HepG2 (cell line): ENCODE measurements around the gene MGAT1. TPM values are rescaled to one million over a fixed set of nuclear protein-coding genes. Genes with fewer than 3 reads are reported as not detected.

Experiments
- ETV5 ChIP-seq: IDR thresholded peaks from 2 replicates; pipeline ENCODE4 v1.6.1; 2018; ENCODE audit warnings: missing biosample characterization, missing genetic modification reagents, inconsistent platforms, borderline replicate concordance
- FOXA3 ChIP-seq: IDR thresholded peaks from 2 replicates; pipeline ENCODE4 v1.6.1; 2016; ENCODE audit warnings: missing genetic modification reagents, missing compliant biosample characterization
- FOXO1 ChIP-seq: sonication (generic); formaldehyde crosslinking; IDR thresholded peaks from 2 replicates; pipeline ENCODE4 v1.4.0; 2020; ENCODE audit warnings: missing genetic modification reagents
- NR2F6 ChIP-seq, 2 experiments: IDR thresholded peaks; 2 replicates each; pipeline ENCODE4 v1.6.1; 2016; ENCODE audit warnings: antibody characterized with exemption in 1 of 2, mild to moderate bottlenecking in 1 of 2
- POLR2AphosphoS5 ChIP-seq: IDR thresholded peaks from 2 replicates; pipeline ENCODE4 v1.6.1; 2012; ENCODE audit warnings: low read depth, low read length
- SALL2 ChIP-seq: sonication (generic); formaldehyde crosslinking; IDR thresholded peaks from 2 replicates; pipeline ENCODE4 v1.8.1; 2023; ENCODE audit warnings: mild to moderate bottlenecking, missing genetic modification reagents, inconsistent platforms
- SIN3A ChIP-seq: IDR thresholded peaks from 2 replicates; pipeline ENCODE4 v1.6.1; 2011; ENCODE audit warnings: low read depth, mild to moderate bottlenecking, control low read depth, low read length, borderline replicate concordance
- TCF12 ChIP-seq, 2 experiments: fragments of 450-650 bp in 1 of 2; sonication (generic) in 1 of 2; formaldehyde crosslinking in 1 of 2; IDR thresholded peaks; 2 replicates each; pipeline versions ENCODE4 v1.6.1 to v1.8.0; 2017 to 2022; ENCODE audit warnings: antibody characterized with exemption in 1 of 2, mild to moderate bottlenecking in 1 of 2, missing genetic modification reagents in 1 of 2, moderate library complexity in 1 of 2
- THRA ChIP-seq: sonication (generic); formaldehyde crosslinking; IDR thresholded peaks from 2 replicates; pipeline ENCODE4 v1.4.0; 2020; ENCODE audit warnings: missing genetic modification reagents, borderline replicate concordance
- ZFY ChIP-seq: sonication (generic); formaldehyde crosslinking; IDR thresholded peaks from 2 replicates; pipeline ENCODE4 v1.4.0; 2020; ENCODE audit warnings: missing genetic modification reagents
- ZMAT3 ChIP-seq: sonication (generic); formaldehyde crosslinking; conservative IDR thresholded peaks from 2 replicates; pipeline ENCODE4 v1.7.0; 2021; ENCODE audit warnings: missing genetic modification reagents
- ZMYM4 ChIP-seq: sonication (generic); formaldehyde crosslinking; IDR thresholded peaks from 2 replicates; pipeline ENCODE4 v1.8.1; 2023; ENCODE audit warnings: mild to moderate bottlenecking, missing genetic modification reagents
- ZNF281 ChIP-seq: sonication (generic); formaldehyde crosslinking; IDR thresholded peaks from 2 replicates; pipeline ENCODE4 v1.4.0; 2020; ENCODE audit warnings: missing genetic modification reagents, borderline replicate concordance
- ZNF660 ChIP-seq: sonication (generic); formaldehyde crosslinking; IDR thresholded peaks from 2 replicates; pipeline ENCODE4 v1.5.1; 2020; ENCODE audit warnings: mild to moderate bottlenecking, low read depth, missing genetic modification reagents, borderline replicate concordance
- polyA plus RNA-seq, 8 experiments: library from polyadenylated mRNA; depleted of rRNA in 3 of 8; stranded (reverse) in 7 of 8; unstranded in 1 of 8; fragments of >200 nt; fragmentation: Illumina TruSeq in 4 of 8; extraction: Trizol in 4 of 8; gene quantifications; 2 replicates each; pipeline versions ENCODE4 v1.2.1 to v1.2.3, GENCODE V29; 2011 to 2016; ENCODE audit warnings: low read depth in 4 of 8, missing spikeins in 1 of 8, mixed read lengths in 1 of 8; ENCODE audit not compliant: insufficient read depth in 1 of 8
- total RNA-seq, 5 experiments: library from RNA; depleted of rRNA; stranded (reverse); fragments of >200 nt; fragmentation: Illumina TruSeq; extraction: Trizol; gene quantifications; 2 replicates each; pipeline ENCODE4 v1.2.3, GENCODE V29; 2016; ENCODE audit warnings: low read depth in 1 of 5
- TF ChIP-seq, protein P1 (sequence below): sonication (generic); formaldehyde crosslinking; conservative IDR thresholded peaks from 2 replicates; pipeline ENCODE4 v1.4.0; 2020; ENCODE audit warnings: missing genetic modification reagents
- TF ChIP-seq, protein P2 (sequence below): sonication (generic); formaldehyde crosslinking; IDR thresholded peaks from 2 replicates; pipeline ENCODE4 v1.4.0; 2020; ENCODE audit warnings: missing genetic modification reagents, borderline replicate concordance

MGAT1 gene
- total and polyA plus RNA-seq, 2 of the 13 experiments (the other 11 are each of a cell fraction or from before 2014, with no cell fraction given): 50.1 to 55.3 TPM

DNA sequence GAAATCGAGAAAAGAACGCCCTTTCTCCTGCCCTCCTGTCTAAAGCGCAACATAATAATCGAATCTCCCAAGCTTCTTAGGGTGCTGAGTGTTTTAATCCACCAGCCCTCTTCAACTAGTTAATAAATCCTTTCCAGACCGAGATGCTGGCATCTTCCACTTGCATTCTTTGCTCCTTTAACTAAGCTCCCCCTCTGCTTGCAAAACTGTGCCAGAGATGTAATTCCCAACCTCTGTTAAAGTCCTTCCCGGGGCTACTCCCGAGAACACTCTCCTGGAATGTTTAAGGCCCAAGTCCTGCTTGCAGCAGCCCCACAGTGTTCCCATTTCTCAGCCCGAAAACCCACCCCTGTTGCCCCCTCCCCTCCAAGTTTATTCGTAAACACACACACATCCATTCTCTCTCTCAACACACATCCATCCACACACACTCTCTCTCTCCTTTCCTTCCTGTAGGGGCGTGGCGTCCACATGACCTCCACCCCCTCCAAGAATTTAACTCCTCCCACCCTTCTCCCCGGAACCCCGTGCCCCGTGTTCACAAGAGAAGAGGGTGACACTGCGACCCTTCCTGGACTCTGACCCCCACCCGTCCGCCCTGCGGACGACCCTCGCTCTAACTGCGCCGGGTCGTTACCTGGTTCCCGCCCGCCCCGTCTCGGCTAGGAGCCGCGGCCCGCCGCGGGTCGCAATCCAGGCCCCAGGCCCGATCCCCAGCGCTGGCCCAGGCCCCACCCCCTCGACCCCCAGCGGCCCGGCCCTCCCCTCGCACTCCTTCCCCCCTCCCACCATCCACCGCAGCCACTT lies 7.0 kb upstream of the MGAT1 start (continued):
- TF ChIP-seq ZNF281 (CRISPR knock-in tag) (peak; percentile 79), ZFY (CRISPR knock-in tag) (peak; percentile 83), SALL2 (CRISPR knock-in tag) (0 out of 2 replicates have a peak, but pooled peaks have one; percentile 14), FOXA3 (peak; percentile 40; the same call in 1 of the 2 replicates), TCF12 (IDR thresholded peaks at IDR 0.05) (no peak), TCF12 (CRISPR knock-in tag; IDR thresholded peaks at IDR 0.05) (no peak), POLR2AphosphoS5 (peak; percentile 57; the same call in 1 of the 2 replicates), FOXO1 (CRISPR knock-in tag) (0 out of 2 replicates have a peak, but pooled peaks have one; percentile 15), ZMYM4 (CRISPR knock-in tag) (0 out of 2 replicates have a peak, but pooled peaks have one; percentile 16), ZNF660 (CRISPR knock-in tag) (no peak), ETV5 (CRISPR knock-in tag) (peak; percentile 78), ZMAT3 (CRISPR knock-in tag) (0 out of 2 replicates have a peak, but pooled peaks have one; percentile 9), THRA (CRISPR knock-in tag) (no peak), NR2F6 (IDR thresholded peaks at IDR 0.05) (peak; percentile 47), NR2F6 (CRISPR knock-in tag; IDR thresholded peaks at IDR 0.05) (peak; percentile 60; the same call in 1 of the 2 replicates), SIN3A (peak; percentile 47; the same call in 1 of the 2 replicates)
- TF ChIP-seq, protein P1, sequence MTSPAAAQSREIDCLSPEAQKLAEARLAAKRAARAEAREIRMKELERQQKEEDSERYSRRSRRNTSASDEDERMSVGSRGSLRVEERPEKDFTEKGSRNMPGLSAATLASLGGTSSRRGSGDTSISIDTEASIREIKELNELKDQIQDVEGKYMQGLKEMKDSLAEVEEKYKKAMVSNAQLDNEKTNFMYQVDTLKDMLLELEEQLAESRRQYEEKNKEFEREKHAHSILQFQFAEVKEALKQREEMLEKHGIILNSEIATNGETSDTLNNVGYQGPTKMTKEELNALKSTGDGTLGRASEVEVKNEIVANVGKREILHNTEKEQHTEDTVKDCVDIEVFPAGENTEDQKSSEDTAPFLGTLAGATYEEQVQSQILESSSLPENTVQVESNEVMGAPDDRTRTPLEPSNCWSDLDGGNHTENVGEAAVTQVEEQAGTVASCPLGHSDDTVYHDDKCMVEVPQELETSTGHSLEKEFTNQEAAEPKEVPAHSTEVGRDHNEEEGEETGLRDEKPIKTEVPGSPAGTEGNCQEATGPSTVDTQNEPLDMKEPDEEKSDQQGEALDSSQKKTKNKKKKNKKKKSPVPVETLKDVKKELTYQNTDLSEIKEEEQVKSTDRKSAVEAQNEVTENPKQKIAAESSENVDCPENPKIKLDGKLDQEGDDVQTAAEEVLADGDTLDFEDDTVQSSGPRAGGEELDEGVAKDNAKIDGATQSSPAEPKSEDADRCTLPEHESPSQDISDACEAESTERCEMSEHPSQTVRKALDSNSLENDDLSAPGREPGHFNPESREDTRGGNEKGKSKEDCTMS (CRISPR knock-in tag): no peak
- TF ChIP-seq, protein P2, sequence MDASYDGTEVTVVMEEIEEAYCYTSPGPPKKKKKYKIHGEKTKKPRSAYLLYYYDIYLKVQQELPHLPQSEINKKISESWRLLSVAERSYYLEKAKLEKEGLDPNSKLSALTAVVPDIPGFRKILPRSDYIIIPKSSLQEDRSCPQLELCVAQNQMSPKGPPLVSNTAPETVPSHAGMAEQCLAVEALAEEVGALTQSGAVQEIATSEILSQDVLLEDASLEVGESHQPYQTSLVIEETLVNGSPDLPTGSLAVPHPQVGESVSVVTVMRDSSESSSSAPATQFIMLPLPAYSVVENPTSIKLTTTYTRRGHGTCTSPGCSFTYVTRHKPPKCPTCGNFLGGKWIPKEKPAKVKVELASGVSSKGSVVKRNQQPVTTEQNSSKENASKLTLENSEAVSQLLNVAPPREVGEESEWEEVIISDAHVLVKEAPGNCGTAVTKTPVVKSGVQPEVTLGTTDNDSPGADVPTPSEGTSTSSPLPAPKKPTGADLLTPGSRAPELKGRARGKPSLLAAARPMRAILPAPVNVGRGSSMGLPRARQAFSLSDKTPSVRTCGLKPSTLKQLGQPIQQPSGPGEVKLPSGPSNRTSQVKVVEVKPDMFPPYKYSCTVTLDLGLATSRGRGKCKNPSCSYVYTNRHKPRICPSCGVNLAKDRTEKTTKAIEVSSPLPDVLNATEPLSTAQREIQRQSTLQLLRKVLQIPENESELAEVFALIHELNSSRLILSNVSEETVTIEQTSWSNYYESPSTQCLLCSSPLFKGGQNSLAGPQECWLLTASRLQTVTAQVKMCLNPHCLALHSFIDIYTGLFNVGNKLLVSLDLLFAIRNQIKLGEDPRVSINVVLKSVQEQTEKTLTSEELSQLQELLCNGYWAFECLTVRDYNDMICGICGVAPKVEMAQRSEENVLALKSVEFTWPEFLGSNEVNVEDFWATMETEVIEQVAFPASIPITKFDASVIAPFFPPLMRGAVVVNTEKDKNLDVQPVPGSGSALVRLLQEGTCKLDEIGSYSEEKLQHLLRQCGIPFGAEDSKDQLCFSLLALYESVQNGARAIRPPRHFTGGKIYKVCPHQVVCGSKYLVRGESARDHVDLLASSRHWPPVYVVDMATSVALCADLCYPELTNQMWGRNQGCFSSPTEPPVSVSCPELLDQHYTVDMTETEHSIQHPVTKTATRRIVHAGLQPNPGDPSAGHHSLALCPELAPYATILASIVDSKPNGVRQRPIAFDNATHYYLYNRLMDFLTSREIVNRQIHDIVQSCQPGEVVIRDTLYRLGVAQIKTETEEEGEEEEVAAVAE (CRISPR knock-in tag): no peak
